ENCODE results near the gene MICAL3.
A peak's percentile ranks its signal among the peaks of the same experiment; 100 is the strongest.
"Not testable (repeated sequence)": the region's sequence is repeated elsewhere in the genome, so short reads cannot be mapped to it uniquely, and the experiment has no call there.

Gene MICAL3

GRCh38 chr22:18031695-18032454, 7.5 kb upstream of the MICAL3 start:
- no peak for DNase-seq (ENCODE audit: low read depth)
- no peak overlapping the region for H3K4me3 ChIP-seq (ENCODE audit: low read depth, low read length)
- TF ChIP-seq CTCF (IDR thresholded peaks at IDR 0.05; ENCODE audit: control insufficient read depth, extremely low read depth, insufficient read depth), result no peak

- TF ChIP-seq CTCF (IDR thresholded peaks at IDR 0.05; ENCODE audit: control insufficient read depth, extremely low read depth, insufficient read depth), result no peak
- DNase-seq (ENCODE audit: low read depth), result no peak
- no peak overlapping the region for H3K4me3 ChIP-seq (ENCODE audit: low read depth, low read length)
These were observed 5.4 kb upstream of the MICAL3 start for GRCh38 chr22:18029686-18030267.

GRCh38 chr22:18028817-18029527, 4.6 kb upstream of the MICAL3 start:
- no peak overlapping the region for H3K4me3 ChIP-seq (ENCODE audit: low read depth, low read length)
- peak; percentile 21 for DNase-seq (ENCODE audit: low read depth)
- TF ChIP-seq CTCF (IDR thresholded peaks at IDR 0.05; ENCODE audit: control insufficient read depth, extremely low read depth, insufficient read depth), result no peak

GRCh38 chr22:18025898-18026297, 1.5 kb upstream of the MICAL3 start:
- not testable (repeated sequence) for DNase-seq (ENCODE audit: low read depth); H3K4me3 ChIP-seq (ENCODE audit: low read depth, low read length)

GRCh38 chr22:18024956-18025720, 777 bp upstream of the MICAL3 start:
- no peak for TF ChIP-seq CTCF (IDR thresholded peaks at IDR 0.05; ENCODE audit: control insufficient read depth, extremely low read depth, insufficient read depth)
- no peak overlapping the region; the same call in 1 of the 2 replicates for H3K4me3 ChIP-seq (ENCODE audit: low read depth, low read length)
- DNase-seq (ENCODE audit: low read depth), result no peak

GRCh38 chr22:18023509-18024275, 669 bp downstream of the MICAL3 start:
- H3K4me3 ChIP-seq (ENCODE audit: low read depth, low read length), result peak overlapping the region; percentile 81
- TF ChIP-seq CTCF (IDR thresholded peaks at IDR 0.05; ENCODE audit: control insufficient read depth, extremely low read depth, insufficient read depth), result no peak
- peak; percentile 63 for DNase-seq (ENCODE audit: low read depth)
